Psoas muscle (tissue), 8 donors: ENCODE measurements around the gene PYCARD. TPM values are rescaled to one million over a fixed set of nuclear protein-coding genes. Genes with fewer than 3 reads are reported as not detected.
"Not testable (repeated sequence)": the region's sequence is repeated elsewhere in the genome, so short reads cannot be mapped to it uniquely, and the experiment has no call there.

Experiments used
- ATAC-seq, 4 donors: fragments of 200-7000 bp; cut with Tn5 transposase; one replicate each; pipeline ENCODE4 v1.9.1; 2020; ENCODE audit warnings: moderate library complexity in 3 of 4, mild to moderate bottlenecking in 2 of 4
- DNase-seq, 2 donors: peaks; one replicate each; pipeline ENCODE4 v3.0.0-alpha.2; 2020
- H3K27ac ChIP-seq: fragments of 200-600 bp; one replicate; pipeline ENCODE4 v1.8.0; 2022
- H3K27me3 ChIP-seq, 3 donors: fragments of 200-600 bp in 1 of 3; one replicate each; pipeline versions ENCODE4 v1.6.1 to v1.8.0; 2013 to 2022; ENCODE audit warnings: low read length in 2 of 3, mild to moderate bottlenecking in 2 of 3, moderate library complexity in 1 of 3; ENCODE audit not compliant: insufficient read depth in 3 of 3
- H3K36me3 ChIP-seq, 2 donors: fragments of 200-600 bp in 1 of 2; one replicate each; pipeline versions ENCODE4 v1.6.1 to v1.8.0; 2013 to 2022; ENCODE audit warnings: low read depth in 1 of 2, mild to moderate bottlenecking in 1 of 2, moderate library complexity in 1 of 2; ENCODE audit not compliant: insufficient read depth in 1 of 2
- H3K4me1 ChIP-seq: fragments of 200-600 bp; one replicate; pipeline ENCODE4 v1.8.0; 2022
- H3K4me3 ChIP-seq: fragments of 200-600 bp; one replicate; pipeline ENCODE4 v1.8.0; 2022; ENCODE audit warnings: mild to moderate bottlenecking
- H3K9me3 ChIP-seq: fragments of 200-600 bp; one replicate; pipeline ENCODE4 v1.8.0; 2022
- WGBS, 3 donors: extraction: QIAGEN DNeasy Blood & Tissue Kit; methylation state at CpG; one replicate each; pipeline versions ENCODE4 v1.1.6 to v1.1.7; 2013; 5-methylcytosine and 5-hydroxymethylcytosine counted together
- intact Hi-C, 2 donors: fragments of 100-400 bp; cut with DNase I; formaldehyde crosslinking; loops; one replicate each; pipeline versions ENCODE4 v1.11.0 to v1.14.2; 2022
- polyA plus RNA-seq, 3 donors: library from polyadenylated mRNA; stranded (reverse); fragments of 200-250 nt; gene quantifications; one replicate each; pipeline ENCODE4 v1.2.3, GENCODE V29; 2013
- total RNA-seq, 4 donors: library from RNA; stranded (reverse); fragmentation: NEBNext Ultra II Directional in 2 of 4; extraction: Animal tissue kit (Norgen Biotek cat#: 25700) in 2 of 4; gene quantifications; one replicate each; pipeline versions ENCODE4 v1.2.1 to v1.2.4, GENCODE V29; 2021 to 2023
- TF ChIP-seq, protein P1 (sequence below): fragments of 200-600 bp; IDR thresholded peaks from one replicate; pipeline ENCODE4 v1.8.0; 2022; ENCODE audit warnings: antibody characterized with exemption
- donor health status: healthy with polysubstance abuse.
- donor health status: DM: no; HTN: no; CAD: no; lungs with moderate emphysema.
- donor health status: Bipolar disorder and iron deficiency.
- donor health status: healthy.
- donor health status: DM: yes; HTN: yes; CAD: no.
- donor health status: DM: no; HTN: no; CAD: no.
- donor health status: DM: no; HTN: no; CAD: no.
- donor health status: DM: yes; HTN: yes; CAD: no.

The PYCARD gene
- total and polyA plus RNA-seq, 7 donors = 2.1 to 4.9 (median 3.1) TPM

DNA sequence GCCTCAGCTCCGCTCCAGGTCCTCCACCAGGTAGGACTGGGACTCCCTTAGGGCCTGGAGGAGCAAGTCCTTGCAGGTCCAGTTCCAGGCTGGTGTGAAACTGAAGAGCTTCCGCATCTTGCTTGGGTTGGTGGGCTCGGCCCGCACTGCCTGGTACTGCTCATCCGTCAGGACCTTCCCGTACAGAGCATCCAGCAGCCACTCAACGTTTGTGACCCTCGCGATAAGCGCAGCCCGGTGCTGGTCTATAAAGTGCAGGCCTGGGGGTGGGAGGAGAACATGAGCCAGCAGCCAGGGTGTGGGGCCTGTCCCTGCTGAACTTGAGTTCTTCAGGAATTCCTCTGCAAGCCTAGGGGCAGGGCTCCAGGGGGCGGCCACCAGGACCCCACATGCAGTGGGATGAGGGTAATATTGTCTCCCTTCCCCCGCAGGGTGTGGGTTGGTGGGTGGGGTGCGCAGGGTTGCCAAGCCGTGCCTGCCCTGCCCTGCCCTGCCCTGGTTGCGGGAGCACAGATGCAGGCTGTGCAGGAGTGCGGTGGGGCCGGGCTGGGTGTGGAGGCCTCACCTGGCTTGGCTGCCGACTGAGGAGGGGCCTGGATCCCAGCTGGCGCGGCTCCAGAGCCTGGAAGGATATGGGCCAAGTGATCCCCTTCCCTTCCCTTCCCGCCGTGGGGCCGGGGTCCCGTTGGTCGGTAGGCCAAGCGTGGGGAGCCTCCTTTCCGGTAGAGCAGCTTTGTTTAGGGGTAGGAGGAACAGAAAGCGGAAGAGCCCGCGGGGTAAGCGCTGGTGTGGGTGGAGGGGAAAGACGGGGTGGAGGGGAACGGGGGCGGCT lies 762 bp downstream of the PYCARD start:
- H3K4me3 ChIP-seq = peak overlapping the region; percentile 67
- H3K27me3 ChIP-seq = no peaks in the 10 kb centered on the region
- H3K9me3 ChIP-seq = no peaks in the 10 kb centered on the region
- peaks cover 0 to 33% of the 10 kb centered on the region in 2 donors for H3K36me3 ChIP-seq
- no peak overlapping the region for H3K27ac ChIP-seq
- peak; percentile 37 to 66 for DNase-seq
- intact Hi-C loops = no loop called here
- TF ChIP-seq, protein P1, sequence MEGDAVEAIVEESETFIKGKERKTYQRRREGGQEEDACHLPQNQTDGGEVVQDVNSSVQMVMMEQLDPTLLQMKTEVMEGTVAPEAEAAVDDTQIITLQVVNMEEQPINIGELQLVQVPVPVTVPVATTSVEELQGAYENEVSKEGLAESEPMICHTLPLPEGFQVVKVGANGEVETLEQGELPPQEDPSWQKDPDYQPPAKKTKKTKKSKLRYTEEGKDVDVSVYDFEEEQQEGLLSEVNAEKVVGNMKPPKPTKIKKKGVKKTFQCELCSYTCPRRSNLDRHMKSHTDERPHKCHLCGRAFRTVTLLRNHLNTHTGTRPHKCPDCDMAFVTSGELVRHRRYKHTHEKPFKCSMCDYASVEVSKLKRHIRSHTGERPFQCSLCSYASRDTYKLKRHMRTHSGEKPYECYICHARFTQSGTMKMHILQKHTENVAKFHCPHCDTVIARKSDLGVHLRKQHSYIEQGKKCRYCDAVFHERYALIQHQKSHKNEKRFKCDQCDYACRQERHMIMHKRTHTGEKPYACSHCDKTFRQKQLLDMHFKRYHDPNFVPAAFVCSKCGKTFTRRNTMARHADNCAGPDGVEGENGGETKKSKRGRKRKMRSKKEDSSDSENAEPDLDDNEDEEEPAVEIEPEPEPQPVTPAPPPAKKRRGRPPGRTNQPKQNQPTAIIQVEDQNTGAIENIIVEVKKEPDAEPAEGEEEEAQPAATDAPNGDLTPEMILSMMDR = no peak
- 29 to 34% (median 31%) methylated on average over 26 to 35 of the region's 35 CpGs for WGBS, 3 donors
- ATAC-seq = peak; percentile 49 to 57 (median 56)
- H3K4me1 ChIP-seq = peaks cover 11% of the 10 kb centered on the region

DNA sequence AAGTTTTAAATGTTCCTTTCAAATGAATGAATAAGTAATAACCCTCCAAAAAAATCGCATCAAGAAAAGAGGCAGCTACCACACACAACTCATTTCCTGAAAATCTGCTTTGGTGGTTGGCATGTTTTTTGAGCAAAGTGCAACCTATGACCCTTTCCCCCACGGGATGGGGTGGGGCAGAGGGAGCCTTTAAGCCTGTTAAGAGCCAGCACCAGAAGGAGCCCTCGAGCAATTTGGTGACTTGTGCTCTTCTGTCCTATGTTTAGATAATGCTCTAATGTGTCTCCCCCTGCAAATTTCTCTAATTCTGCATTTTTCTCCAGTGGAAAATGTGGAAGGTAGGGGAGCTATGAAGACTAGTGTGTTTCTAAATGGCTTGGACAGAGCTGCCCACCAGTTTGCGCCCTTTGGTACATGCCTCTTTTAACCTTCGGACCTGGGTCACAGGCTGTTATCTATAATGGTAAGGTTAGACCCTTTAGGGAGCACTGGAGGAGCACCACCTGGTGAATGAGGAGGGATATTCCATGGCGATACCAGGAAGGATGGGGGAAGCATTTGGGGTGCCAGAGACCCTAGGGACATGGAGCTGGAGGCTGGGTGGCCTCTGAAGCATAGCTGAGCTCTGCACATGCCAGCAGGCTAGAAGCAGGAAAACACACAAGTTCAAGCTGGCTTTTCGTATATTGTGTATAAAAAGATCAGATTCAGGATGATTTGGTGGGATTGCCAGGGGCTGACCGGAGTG lies 1.6 kb downstream of the PYCARD start:
- Histone ChIP-seq H3K4me3 (peak overlapping the region; percentile 67), H3K27ac (no peak overlapping the region), H3K4me1 (peaks cover 11% of the 10 kb centered on the region), H3K9me3 (no peaks in the 10 kb centered on the region), H3K27me3 (no peaks in the 10 kb centered on the region), H3K36me3 (peaks cover 0 to 41% of the 10 kb centered on the region in 2 donors)
- ATAC-seq (peak in 3 of 4 donors; percentile 2 to 14 (median 10)), DNase-seq (no peak)
- TF ChIP-seq, protein P1 = no peak
- intact Hi-C loops = no loop called here
- 61 to 73% (median 68%) methylated on average over 8 of the region's 8 CpGs for WGBS, 3 donors

DNA sequence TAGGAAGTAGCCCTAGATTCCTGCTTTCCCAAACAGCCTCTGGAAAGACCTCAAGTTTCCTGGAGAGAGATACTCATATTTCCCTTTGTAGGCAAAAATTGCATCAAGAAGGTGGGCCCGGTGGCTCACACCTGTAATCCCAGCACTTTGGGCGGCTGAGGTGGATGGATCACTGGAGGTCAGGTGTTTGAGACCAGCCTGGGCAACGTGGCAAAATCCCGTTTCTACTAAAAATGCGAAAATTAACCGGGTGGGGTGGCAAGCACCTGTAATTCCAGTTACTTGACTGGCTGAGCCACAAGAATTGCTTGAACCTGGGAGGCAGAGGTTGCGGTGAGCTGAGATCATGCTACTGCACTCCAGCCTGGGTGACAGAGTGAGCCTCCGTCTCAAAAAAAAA lies 2.4 kb downstream of the PYCARD start:
- ATAC-seq, H3K4me3 ChIP-seq, H3K9me3 ChIP-seq, intact Hi-C loops, H3K27ac ChIP-seq, DNase-seq, H3K27me3 ChIP-seq: not testable (repeated sequence)
- WGBS, 3 donors = 79 to 92% (median 84%) methylated on average over 7 to 8 of the region's 8 CpGs
- H3K4me1 ChIP-seq = peaks cover 11% of the 10 kb centered on the region
- H3K36me3 ChIP-seq = peaks cover 0 to 49% of the 10 kb centered on the region in 2 donors

DNA sequence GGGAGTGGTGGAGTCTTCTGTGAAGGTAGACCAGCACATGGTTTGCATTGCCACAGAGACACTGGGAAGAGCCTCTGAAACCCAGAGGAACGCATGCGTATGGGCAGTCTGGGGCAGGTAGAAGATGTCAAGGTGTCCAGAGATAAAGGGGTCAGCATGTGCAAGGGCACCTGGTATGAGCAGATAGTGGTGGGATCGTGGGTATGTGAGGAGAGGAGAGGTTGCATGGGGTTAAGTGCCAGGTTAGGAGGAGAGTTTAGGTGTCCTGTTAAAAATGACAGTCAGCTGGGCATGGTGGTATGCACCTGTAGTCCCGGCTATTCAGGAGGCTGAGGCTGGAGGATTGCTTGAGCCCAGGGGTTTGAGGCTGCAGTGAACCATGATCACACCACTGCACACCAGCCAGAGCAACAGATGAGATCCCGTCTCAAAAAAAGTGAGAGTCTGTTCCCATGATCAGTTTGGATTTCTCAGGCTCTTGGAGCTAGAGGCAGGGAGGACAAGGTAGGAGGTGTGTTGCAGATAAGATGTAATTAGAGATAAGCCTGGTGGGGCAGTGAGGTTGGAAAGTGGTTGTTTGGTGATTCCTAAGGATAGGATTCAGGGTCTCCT lies 3.0 kb downstream of the PYCARD start:
- H3K9me3 ChIP-seq = no peaks in the 10 kb centered on the region
- peaks cover 3 to 55% of the 10 kb centered on the region in 2 donors for H3K36me3 ChIP-seq
- ATAC-seq (no peak), DNase-seq (no peak)
- no peak overlapping the region for H3K4me3 ChIP-seq
- WGBS, 3 donors = 90 to 95% (median 92%) methylated on average over 5 of the region's 5 CpGs
- no peaks in the 10 kb centered on the region for H3K27me3 ChIP-seq
- peaks cover 11% of the 10 kb centered on the region for H3K4me1 ChIP-seq
- TF ChIP-seq, protein P1 = no peak
- no peak overlapping the region for H3K27ac ChIP-seq
- intact Hi-C loops = no loop called here
